ENCODE data around the gene TMEM221.

GRCh38 chr19:17441241-17442021 is 7.0 kb downstream of the TMEM221 start:
- TF ChIP-seq POLR2A (IDR thresholded peaks at IDR 0.05) (no peak), CTCF (IDR thresholded peaks at IDR 0.05) (peak in 1 of 2 donors; percentile 14)

Data from suprapubic skin (tissue), 3 donors.